HG02981 (cell line): ENCODE data around the gene FMN1.
A peak's percentile ranks its signal among the peaks of the same experiment; 100 is the strongest.

ENCODE experiments used
- ATAC-seq: cut with Tn5 transposase; IDR thresholded peaks from one replicate; pipeline ENCODE4 v1.9.1; 2021; ENCODE audit warnings: mild to moderate bottlenecking, moderate library complexity; ENCODE audit not compliant: unreplicated experiment

FMN1 gene

GRCh38 chr15:32946210-32946609 is 248.3 kb downstream of the FMN1 start:
- no peak for ATAC-seq

- no peak for ATAC-seq
These were observed 250.1 kb downstream of the FMN1 start for GRCh38 chr15:32944431-32944830.

DNA sequence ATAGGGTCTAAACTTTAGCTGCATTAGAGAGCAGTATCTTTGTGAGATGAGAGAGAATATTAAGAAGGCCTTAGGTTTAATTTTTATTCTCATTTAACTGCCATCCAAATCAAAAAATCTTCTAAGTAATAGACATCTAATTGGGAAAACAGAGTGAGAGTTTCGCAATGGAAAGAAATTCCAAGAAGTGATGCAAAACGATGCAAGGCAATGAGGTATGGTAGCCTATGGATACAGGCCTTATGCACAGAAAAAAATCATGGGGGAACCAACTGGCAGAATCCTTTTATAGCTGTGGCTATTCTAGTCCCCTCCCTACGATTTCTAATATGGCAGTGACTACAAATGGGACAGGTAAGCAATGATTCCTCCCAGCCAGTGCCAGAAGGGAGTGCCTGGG is 250.8 kb downstream of the FMN1 start:
- no peak for ATAC-seq

- ATAC-seq, result no peak
These were observed 252.1 kb downstream of the FMN1 start for GRCh38 chr15:32942401-32942841.

DNA sequence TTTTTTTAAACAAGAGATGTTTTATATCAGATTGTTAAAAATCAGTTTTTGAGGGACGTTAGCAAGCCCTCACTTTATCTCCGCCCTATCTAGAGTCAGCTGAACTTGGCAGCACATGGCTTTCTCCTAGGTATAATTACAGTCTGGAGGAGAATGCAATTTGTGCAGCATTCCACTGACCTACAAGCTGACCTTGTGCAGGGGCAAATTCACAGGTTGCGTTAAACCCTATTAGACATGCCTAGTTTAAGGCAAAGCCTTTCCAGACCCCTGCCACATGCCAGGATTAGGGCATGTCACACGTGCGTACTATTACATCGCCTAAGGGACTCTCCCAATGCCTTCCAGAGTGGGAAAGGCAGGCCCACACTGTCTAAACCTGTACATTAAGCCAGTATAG is 252.7 kb downstream of the FMN1 start:
- ATAC-seq, result no peak

DNA sequence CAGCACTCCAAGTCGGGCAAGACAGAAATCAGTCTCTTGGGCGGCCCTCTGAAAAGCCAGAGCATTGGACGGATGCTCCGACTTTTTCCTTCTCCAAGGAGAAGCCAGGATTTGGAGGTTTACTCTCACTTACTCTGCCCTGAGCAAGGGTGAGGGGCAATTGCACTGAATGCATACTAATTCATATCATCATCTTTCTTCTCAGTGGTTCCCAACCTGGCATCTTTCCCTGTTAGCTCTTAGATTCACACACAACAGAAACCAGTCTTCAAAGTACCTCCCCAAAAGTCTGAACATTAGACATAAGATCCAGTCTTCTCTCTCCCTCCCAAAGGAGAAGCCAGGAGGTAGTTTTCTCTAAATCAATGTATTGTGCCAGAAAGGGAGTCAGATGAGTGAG is 257.5 kb downstream of the FMN1 start:
- no peak for ATAC-seq

- ATAC-seq, result no peak
These were observed 258.1 kb downstream of the FMN1 start for GRCh38 chr15:32936283-32936918.

GRCh38 chr15:32935139-32935538 is 259.4 kb downstream of the FMN1 start:
- no peak for ATAC-seq

DNA sequence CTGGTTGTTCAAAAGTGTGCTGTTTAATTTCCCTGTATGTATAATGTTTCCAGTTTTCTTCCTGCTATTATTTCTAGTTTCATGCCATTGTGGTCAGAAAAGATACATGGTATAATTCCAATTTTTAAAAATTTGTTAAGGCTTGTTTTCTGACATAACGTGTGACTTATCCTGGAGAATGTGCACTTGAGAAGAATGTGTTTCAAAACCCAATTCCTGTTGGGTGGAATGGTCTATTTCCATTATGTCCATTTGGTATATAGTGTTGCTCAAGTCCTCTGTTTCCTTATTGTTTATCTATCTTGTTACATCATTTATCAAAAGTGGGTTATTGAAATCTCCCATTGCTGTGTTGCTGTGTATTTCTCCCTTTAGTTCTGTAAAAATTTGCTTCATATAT is 261.3 kb downstream of the FMN1 start:
- no peak for ATAC-seq

GRCh38 chr15:32928876-32929275 is 265.6 kb downstream of the FMN1 start:
- ATAC-seq, result no peak

- no peak for ATAC-seq
These were observed 267.4 kb downstream of the FMN1 start for GRCh38 chr15:32927124-32927523.

GRCh38 chr15:32923176-32923575 is 271.3 kb downstream of the FMN1 start:
- ATAC-seq, result no peak

- ATAC-seq, result no peak
These were observed 272.0 kb downstream of the FMN1 start for GRCh38 chr15:32922541-32922940.

- ATAC-seq, result no peak
These were observed 274.6 kb downstream of the FMN1 start for GRCh38 chr15:32919749-32920414.

GRCh38 chr15:32918547-32918946 is 276.0 kb downstream of the FMN1 start:
- ATAC-seq, result no peak

- ATAC-seq, result no peak
These were observed 283.7 kb downstream of the FMN1 start for GRCh38 chr15:32910839-32911238.

DNA sequence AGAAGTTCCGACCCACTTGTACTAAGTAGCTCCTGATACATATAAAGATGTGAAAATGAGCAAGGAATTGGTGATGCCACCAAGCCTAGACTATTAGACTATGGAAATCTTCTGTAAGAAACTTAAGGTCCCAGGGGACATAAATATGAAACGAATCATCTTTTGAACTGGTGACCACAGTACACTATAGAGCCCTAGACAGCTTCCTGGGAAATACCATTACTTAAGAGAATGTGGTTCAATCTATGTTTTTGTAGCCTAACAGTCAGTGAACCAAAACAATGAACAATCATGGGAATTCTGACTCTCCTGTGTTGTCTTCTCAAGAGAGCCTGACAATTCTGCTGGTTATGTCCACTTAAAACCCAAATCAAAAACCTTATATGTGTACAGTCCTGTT is 285.1 kb downstream of the FMN1 start:
- ATAC-seq, result no peak

GRCh38 chr15:32908872-32909271 is 285.6 kb downstream of the FMN1 start:
- no peak for ATAC-seq

GRCh38 chr15:32908135-32908801 is 286.2 kb downstream of the FMN1 start:
- ATAC-seq, result peak; percentile 90

- no peak for ATAC-seq
These were observed 289.0 kb downstream of the FMN1 start for GRCh38 chr15:32905481-32905880.

DNA sequence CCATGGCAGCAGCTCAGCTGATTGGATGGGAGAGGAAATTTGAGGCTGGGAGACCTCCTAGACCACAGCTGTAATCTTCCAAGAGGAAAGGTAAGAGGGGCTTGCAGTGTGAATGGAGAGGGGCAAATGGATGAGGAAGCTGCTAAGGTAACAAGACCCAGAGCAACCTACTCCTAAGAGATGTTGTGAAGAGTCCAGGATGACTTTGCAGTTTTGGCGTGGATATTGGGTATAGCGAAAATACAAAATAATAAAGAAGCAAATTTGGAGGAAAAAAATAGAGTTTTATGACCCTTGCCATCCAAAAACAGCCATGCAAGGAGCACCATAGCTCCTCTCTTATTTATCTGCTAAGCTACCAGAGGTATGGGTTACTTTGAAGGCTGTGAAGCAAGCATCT is 290.1 kb downstream of the FMN1 start:
- ATAC-seq, result no peak

DNA sequence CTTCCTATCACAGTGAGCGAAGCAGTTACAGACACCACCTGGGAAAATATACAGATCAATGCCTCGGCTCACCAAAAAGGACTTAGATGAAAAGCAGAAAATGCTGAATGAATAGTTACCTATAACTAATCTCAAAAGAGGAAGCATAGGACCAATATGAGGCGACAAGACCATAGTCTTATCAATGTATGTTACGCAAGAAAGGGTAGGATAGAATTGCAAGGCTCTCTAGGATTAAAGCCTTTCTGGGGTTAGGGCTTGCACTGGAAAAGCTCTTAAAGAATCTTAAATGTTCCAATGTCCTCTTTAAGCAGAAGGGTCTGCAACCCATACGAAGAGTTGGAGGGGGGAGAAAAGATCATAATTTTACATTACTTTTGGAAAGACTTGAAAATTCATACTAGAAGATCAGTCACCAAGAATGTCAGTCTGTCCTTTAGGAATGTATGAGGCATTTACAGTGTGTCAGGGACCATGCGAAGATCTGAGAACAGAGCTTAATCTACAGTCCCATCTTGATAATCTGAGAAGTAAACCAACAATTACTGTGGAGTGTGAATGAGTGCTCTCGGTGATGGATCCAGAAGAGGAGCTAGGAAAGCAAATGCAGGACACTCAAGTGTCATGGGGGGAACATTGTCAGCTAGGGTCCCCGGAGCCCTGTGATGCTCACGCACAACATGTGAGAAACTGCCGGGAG is 290.8 kb downstream of the FMN1 start:
- ATAC-seq, result no peak
